GM12801 (cell line): Measurements from ENCODE around the gene IGSF22.
A peak's percentile ranks its signal among the peaks of the same experiment; 100 is the strongest.

Source experiments
- TF ChIP-seq, protein P1 (sequence below): IDR thresholded peaks from one replicate; pipeline ENCODE4 v1.5.1; 2011; ENCODE audit warnings: control low read depth; ENCODE audit not compliant: insufficient read length; ENCODE audit errors: extremely low read depth

The IGSF22 gene

DNA sequence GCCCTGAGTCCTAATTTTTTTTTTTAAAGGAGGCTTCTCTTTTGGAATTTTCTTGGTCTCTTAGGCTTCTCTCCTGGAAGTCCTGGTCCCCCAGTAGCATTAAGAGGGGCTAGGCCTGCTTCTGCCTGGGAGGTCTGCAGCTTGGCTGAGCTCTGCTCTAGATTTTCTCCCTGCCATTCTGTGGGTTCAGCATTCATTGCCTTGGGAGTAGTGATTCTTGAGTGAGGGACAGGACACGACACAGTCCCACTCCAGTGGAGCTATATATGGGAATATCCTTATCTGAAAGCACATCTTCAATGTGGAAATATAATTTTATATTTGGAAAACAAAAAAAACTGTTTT is 3.7 kb downstream of the IGSF22 start:
- TF ChIP-seq, protein P1, sequence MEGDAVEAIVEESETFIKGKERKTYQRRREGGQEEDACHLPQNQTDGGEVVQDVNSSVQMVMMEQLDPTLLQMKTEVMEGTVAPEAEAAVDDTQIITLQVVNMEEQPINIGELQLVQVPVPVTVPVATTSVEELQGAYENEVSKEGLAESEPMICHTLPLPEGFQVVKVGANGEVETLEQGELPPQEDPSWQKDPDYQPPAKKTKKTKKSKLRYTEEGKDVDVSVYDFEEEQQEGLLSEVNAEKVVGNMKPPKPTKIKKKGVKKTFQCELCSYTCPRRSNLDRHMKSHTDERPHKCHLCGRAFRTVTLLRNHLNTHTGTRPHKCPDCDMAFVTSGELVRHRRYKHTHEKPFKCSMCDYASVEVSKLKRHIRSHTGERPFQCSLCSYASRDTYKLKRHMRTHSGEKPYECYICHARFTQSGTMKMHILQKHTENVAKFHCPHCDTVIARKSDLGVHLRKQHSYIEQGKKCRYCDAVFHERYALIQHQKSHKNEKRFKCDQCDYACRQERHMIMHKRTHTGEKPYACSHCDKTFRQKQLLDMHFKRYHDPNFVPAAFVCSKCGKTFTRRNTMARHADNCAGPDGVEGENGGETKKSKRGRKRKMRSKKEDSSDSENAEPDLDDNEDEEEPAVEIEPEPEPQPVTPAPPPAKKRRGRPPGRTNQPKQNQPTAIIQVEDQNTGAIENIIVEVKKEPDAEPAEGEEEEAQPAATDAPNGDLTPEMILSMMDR = no peak

DNA sequence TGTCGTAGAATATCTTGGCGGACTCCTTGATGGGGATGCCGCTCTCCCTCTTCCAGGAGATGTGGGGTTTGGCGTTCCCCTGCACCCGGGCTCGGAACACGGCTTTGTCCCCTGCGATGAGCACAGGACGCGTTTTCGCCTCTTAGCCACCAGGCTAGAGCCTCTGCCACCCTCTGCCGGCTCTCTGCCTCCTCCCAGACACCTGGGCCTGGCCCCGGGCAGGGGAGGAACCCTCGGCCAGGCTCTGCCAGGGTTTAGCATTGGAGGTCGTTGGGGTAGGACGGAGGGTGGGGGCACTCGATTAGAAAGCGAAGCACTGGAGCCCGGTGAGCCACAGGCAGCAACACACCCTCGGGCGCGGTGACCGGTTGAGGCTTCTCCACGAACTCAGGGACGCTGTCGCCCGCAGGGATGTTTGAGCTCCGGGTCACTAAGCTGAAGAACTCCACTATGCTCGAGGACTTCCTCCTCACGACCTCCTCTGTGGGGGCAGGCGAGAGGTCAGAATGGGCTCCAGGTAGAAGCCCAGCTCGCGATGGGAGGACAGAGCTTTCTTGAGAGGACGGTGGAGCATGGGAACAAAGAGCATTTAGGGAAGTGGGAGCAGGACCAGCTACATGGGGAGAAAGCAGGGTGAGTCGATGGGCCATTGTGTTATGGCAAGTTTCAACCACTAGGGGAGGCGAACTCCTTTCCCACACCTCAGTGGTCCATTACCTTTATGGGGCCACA is 4.3 kb downstream of the IGSF22 start:
- TF ChIP-seq, protein P1 = peak; percentile 14

DNA sequence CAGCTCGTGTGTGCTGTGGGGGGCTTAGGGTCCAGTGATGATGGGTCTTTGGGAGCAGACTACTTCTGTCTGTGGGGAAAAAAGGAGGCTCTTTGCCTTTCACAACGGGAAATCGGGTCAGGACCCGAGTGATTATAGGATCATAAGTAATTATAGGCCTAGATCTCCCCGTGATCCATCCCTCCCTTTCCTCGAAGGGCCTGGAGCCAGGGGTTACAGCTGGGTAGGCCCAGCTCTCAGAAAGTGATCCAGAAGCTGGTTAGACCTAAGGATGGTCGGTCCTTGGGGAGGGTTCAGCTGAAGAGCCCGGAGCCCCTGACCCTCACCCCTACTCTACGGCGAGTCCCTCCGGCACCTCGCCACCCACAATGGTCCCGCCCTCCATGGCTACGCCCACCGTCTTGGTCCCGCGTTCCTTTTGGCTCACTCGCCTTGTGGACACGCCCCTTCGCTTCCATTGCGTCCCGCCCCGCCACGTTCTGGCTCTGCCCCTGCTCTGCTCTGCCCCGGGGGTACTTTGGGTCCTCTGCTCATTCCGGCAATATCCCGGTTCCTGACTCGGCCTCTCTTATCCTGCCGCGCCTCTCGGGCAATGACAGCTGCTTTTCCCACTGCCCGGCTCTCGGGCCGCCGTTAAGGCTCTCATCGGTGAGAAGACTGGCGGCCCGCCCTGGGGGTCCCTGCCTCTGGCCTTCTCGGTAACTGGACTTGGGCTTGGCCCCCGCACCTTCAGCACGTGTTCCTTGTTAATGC is 5.0 kb downstream of the IGSF22 start:
- TF ChIP-seq, protein P1 = no peak

DNA sequence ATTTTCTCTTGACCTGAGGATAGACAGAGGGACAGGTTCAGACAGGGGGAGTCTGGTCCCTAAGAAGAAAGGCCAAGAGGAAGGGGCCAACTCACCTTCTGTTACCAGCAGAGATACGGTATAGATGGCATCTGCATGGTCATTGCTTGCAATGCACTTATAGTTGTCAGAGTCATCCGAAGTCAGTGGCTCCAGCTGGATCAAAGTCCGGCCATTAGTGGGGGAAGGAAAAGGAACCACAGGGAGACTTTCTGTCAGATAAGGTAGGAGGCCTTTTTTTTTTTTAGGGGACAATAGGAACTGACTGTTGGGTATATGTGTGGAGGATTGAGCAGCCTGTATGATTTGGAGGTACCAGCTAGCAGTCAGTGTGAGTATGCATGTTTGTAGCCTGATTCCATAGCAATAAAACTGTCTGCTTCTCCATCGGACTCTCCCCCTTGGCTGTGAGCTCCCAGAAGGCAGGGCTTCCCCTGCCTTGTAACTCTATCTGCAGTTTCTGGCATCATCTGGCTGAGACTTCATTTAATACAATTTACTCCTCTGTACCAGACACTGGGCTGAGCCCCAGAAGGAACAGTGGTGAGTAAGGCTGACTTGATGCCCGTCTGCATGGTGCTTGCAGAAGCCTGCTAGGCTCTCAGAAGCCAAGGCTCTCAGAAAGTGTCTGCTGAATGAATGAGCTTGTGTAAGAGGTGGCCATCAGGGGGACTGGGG is 5.7 kb downstream of the IGSF22 start:
- TF ChIP-seq, protein P1 = no peak

DNA sequence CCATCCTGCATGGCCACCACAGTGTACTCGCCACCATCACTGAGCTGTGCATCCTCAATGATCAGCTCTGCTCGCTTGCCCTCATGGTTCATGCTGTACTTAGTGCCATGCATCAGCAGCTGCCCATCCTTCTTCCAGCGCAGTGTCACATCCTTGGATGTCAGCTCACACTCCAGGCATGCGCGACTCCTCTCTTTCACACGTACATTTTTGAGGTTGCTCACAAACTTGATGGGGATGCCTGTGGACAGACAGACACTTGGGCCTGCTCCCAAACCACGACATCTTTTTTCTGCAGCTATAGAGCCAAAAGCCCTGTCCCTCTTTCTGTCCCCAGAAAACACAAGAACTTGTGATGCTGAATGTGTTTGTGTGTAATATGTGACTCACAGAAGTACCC is 10.5 kb downstream of the IGSF22 start:
- TF ChIP-seq, protein P1 = no peak

DNA sequence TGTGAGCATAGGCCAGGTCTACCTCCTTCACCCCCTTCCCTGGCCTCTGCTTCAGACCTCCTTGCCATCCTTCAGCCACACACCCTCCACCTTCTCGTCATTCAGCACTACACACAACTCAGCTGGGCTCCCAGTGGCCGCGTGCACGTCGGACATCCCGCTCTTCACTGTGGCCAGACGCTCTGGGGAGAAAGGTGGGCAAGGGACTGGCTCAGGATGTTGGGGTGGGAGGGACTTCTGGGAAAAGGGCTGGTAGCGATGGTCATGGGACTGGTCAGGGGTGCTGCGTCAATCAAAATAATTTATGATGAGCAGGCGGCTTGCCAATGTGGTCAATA is 11.6 kb downstream of the IGSF22 start:
- TF ChIP-seq, protein P1 = no peak

DNA sequence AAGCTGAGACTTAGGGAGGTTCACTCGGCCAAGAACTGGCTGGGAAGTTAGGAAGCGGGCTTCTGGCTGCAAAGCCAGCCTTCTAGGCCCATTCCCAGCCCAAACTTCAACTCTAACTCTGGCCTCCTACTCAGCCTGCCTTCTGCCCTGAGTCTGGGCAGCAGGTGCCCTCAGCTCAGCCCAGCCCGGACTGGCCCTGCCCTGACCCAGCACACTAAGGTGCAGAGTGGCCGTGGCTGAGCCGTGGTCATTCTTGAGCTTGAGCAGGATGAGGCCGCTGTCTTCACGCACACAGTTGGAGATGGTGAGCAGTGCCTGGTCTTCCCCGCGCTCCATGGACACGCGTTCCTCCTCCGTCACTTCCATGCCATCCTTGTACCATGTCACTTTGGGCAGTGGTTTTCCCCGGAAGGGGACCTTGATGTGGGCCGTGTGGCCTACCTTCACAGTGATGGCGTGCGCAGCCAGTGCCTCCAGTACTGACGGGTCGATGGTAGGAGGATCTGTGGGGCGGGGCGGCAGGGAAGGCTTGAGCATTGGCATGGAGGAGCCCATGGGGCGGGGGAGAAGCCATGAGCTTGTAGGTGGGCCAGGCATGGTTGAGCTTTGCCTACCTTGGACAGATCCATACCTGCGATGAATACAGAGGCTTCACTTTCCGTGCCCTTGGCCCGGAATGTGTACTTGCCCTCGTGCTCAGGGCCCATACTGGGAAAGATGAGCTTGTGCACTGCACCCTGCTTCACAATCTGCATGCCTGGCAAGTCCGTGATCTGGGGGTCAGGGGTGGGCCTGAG is 12.1 kb downstream of the IGSF22 start:
- TF ChIP-seq, protein P1 = no peak
